22Rv1 (cell line): ENCODE data around the gene PRSS36.

Source experiments
- H3K27ac ChIP-seq: fragments of 450-650 bp; 2 replicates; pipeline ENCODE4 v1.5.1; 2017
- ZFX ChIP-seq: fragments of 450-650 bp; IDR thresholded peaks from 2 replicates; pipeline ENCODE4 v1.6.1; 2017; ENCODE audit warnings: antibody characterized with exemption, borderline replicate concordance
- TF ChIP-seq, protein P1 (sequence below): fragments of 450-650 bp; IDR thresholded peaks from 2 replicates; pipeline ENCODE4 v1.5.1; 2017; ENCODE audit warnings: mild to moderate bottlenecking

The PRSS36 gene

DNA sequence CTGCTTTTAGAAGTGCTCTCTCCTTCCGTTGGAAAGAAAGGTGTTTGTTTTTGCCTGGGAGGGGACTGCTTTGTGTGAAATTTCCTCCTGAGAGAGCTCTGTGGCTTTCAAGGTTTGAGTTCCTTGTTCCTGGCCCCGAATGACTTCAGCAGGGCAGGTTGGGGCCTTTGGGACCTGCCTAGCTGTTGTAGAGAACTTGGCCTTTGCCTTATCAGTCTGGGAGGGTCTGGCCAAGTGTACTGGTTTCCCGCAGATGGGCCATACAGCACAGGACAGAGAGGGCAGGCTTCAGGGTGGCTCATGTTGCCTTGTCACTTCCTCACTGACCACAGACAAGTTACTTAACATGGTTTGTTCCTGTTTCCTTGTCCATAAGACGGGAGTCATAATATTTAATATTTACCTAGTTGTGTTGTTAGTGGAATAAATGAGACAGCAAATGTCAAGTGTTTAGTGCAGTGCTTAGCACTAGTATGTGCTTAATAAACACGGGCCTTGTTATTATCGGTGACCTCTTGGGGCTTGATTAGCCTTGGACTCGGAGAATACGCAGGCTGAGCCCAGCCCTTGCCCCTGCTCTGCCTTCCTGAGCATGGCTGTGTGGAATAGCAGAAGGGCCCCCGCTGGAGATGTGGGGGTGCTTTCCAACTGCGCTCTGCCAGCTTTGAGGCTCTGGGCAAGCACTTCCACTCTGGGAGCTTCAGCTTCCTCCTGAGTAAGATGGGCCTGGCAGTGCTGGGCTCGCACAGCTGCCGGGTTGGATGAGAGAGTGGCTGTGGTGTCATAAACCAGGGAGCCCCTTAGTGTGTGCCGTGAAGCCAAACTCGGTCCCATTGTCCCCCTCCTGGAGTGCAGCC lies 20.9 kb downstream of the PRSS36 start:
- H3K27ac ChIP-seq: peak overlapping the region; percentile 72
- TF ChIP-seq, protein P1, sequence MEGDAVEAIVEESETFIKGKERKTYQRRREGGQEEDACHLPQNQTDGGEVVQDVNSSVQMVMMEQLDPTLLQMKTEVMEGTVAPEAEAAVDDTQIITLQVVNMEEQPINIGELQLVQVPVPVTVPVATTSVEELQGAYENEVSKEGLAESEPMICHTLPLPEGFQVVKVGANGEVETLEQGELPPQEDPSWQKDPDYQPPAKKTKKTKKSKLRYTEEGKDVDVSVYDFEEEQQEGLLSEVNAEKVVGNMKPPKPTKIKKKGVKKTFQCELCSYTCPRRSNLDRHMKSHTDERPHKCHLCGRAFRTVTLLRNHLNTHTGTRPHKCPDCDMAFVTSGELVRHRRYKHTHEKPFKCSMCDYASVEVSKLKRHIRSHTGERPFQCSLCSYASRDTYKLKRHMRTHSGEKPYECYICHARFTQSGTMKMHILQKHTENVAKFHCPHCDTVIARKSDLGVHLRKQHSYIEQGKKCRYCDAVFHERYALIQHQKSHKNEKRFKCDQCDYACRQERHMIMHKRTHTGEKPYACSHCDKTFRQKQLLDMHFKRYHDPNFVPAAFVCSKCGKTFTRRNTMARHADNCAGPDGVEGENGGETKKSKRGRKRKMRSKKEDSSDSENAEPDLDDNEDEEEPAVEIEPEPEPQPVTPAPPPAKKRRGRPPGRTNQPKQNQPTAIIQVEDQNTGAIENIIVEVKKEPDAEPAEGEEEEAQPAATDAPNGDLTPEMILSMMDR: no peak
- no peak for TF ChIP-seq ZFX

DNA sequence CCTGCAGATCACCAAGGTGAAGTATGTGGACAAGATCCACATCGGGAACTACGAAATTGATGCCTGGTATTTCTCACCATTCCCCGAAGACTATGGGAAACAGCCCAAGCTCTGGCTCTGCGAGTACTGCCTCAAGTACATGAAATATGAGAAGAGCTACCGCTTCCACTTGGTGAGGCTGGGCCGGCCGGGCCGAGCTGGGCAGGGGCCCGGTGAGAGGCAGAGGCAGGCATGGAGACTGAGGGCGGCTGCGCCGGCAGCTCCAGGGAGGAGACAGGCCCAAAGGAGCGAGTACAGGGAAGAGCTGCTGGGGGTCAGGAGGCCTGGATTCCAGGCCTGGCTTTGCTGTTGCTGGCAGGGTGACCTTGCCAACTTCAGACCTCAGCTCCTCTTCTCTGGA lies 22.7 kb downstream of the PRSS36 start:
- no peak overlapping the region for H3K27ac ChIP-seq

DNA sequence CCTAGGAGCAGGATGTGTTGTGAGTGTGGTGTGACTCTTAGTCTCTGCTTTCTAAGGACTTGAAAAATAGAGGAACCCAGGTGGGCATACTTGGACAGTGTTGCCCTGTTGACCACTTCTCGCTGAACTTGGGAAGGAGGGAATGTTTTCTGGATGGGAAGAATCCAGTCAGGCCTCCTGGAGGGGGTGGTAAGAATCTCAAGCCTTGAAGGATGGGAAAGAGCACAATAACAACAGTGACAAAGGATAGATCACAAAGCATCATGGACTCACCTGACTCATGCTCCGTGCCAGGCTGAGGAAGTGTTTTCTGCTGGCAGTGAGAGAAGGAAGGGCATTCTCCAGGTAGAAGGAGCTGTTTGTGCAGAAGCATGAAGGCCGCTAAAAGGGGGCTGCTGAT lies 24.0 kb downstream of the PRSS36 start:
- H3K27ac ChIP-seq: no peak overlapping the region
- TF ChIP-seq, protein P1: no peak
- TF ChIP-seq ZFX: no peak

More for the DNA sequence above, 22.7 kb downstream of the PRSS36 start:
- no peak for TF ChIP-seq ZFX
- TF ChIP-seq, protein P1: no peak

DNA sequence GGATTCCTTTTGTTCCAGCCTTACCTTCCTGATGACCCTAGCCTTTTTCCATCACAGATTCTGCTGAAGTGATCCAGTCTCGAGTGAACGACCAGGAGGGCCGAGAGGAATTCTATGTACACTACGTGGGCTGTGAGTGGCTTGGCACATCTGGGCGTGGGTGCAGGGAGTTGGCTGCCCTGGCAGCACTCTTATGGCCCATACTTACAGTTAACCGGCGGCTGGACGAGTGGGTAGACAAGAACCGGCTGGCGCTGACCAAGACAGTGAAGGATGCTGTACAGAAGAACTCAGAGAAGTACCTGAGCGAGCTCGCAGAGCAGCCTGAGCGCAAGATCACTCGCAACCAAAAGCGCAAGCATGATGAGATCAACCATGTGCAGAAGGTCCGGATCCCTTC lies 29.7 kb downstream of the PRSS36 start:
- TF ChIP-seq, protein P1: no peak
- TF ChIP-seq ZFX: no peak
- no peak overlapping the region for H3K27ac ChIP-seq

DNA sequence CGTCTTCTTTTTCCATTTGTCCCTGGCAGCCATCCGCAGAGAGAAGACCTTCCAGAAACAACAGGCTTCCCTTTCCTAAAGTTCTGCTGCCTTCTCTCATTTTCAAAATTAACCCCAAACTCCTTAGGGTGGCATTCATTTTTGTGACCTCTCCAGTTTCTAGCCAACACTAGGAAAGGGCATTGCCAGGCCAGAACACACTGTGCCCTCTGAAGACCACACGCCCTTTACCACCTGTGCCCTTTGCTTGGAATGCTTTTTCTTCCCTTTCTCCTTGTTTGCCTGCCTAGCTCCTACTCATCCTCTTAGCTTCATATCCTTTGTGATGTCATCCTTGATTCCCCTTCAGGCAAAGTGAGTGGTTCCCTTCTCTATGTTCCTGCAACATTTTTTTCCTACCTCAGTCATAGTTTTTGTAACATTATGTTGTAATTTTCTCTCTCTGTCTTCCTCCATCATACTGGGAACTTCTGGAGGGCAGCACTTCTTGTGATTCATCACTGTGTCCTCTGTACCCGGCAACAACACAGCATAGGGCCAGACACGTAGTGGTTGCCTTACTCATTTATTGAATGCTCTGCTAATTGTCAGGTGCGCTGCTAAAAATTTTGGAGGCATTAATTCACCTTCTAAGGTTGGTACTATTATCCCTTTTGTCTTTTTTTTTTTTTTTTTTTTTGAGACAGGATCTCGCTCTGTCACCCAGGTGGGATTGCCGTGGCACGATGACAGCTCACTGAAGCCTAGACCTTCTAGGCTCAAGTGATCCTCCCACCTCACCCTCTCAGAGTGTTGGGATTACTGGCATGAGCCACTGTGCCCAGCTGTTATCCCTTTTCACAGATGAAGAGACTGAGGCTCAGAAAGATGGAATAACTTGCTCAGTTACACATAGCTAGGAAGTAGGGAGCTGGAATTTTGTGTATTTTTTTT lies 31.4 kb downstream of the PRSS36 start:
- peak overlapping the region; percentile 88 for H3K27ac ChIP-seq
- TF ChIP-seq, protein P1: no peak

DNA sequence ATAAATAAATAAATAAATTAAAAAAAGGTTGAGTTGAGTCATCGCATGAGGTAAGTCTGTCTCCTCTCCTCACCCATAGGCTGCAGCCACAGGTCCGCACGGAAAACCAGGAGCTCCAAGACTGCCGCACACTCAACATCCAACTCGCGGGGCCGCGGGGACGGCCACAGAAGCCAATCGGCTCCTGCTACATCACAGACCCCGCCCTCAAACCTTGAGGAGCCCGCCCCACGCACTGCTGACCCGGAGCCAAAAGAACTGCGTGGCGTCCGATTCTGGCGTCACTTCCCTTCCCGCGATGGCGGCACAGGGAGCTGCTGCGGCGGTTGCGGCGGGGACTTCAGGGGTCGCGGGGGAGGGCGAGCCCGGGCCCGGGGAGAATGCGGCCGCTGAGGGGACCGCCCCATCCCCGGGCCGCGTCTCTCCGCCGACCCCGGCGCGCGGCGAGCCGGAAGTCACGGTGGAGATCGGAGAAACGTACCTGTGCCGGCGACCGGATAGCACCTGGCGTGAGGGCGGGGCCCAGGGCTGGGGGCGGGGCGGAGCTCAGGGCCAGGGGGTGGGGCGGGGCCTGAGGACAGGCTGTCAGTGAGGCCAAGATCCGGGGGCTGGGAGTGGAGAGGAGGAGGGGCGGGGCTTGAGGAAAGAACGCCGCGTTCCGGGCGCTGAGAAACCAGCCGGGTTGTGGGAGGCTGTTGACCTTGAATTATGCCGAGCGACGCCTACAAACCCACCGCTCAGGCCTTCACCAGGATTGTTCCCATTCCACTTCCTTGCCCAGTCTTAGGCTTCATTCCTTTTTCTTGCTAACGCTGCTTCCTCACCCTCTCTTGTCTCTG lies 32.3 kb downstream of the PRSS36 start, which contains the start of gene KAT8:
Gene KAT8, plus strand, starts transcription at position 281 of the 839 bp plus-strand sequence. Its CDS starts 18 bp downstream, at position 299.
- no peak for TF ChIP-seq ZFX
- TF ChIP-seq, protein P1: no peak
- peak within 1 kb of the TSS; percentile 88 for H3K27ac ChIP-seq
